Peyer's patch (tissue), 4 donors: ENCODE results near the gene SYNGR2.

ENCODE experiments used
- CTCF ChIP-seq, 6 experiments: fragments of 450-650 bp in 4 of 6; fragments of 200-600 bp in 2 of 6; sonication (generic) in 1 of 6; IDR thresholded peaks; one replicate each; pipeline ENCODE4 v1.5.1; 2017 to 2019; ENCODE audit warnings: antibody characterized with exemption in 6 of 6, mild to moderate bottlenecking in 3 of 6, moderate library complexity in 1 of 6
- POLR2A ChIP-seq, 2 donors: fragments of 450-650 bp; IDR thresholded peaks; one replicate each; pipeline ENCODE4 v1.5.1; 2017; ENCODE audit warnings: antibody characterized with exemption in 2 of 2, mild to moderate bottlenecking in 2 of 2, moderate library complexity in 2 of 2

GRCh38 chr17:78219396-78220150, 51.2 kb downstream of the SYNGR2 start:
- TF ChIP-seq CTCF (IDR thresholded peaks at IDR 0.05), result no peak
- no peak for TF ChIP-seq POLR2A (IDR thresholded peaks at IDR 0.05)
